Natural killer cell (primary cell): ENCODE measurements around the gene NRG4. TPM values are rescaled to one million over a fixed set of nuclear protein-coding genes. Genes with fewer than 3 reads are reported as not detected.

ENCODE experiments used
- total RNA-seq, 4 donors: library from RNA; stranded (reverse); fragments of 120-200 nt in 1 of 4; gene quantifications; one replicate each; pipeline versions ENCODE4 v1.2.3 to v1.2.4, GENCODE V29; 2013 to 2022

Gene NRG4
- total RNA-seq, 3 donors from 2014 or later (not counting 1 experiment from before 2014, with no cell fraction given), result not detected

Other genes with a start within 250 kb of the NRG4 start
- gene UBE2Q2, start 169.0 kb downstream of the NRG4 start, total RNA-seq, result 10 to 100 TPM; 39.5 to 64.6 (median 63.9) TPM
- gene FBXO22, start 108.5 kb downstream of the NRG4 start, total RNA-seq, result 10 to 100 TPM in 2 of 3 donors, 1 to 10 TPM in 1; 8.5 to 16.2 (median 11.8) TPM
- gene TMEM266, start 47.6 kb upstream of the NRG4 start, total RNA-seq, result not detected